HepG2 (cell line): ENCODE data around the gene AHNAK. TPM values are rescaled to one million over a fixed set of nuclear protein-coding genes. Genes with fewer than 3 reads are reported as not detected.

Source experiments
- ATAC-seq: fragments of 200-7000 bp; cut with Tn5 transposase; 3 replicates; pipeline ENCODE4 v1.9.1; 2020; ENCODE audit warnings: mild to moderate bottlenecking, moderate library complexity
- BruUV-seq: library from RNA; stranded (reverse); fragments of 400-500 nt; replicated peaks from 2 replicates; lab custom pipeline; 2021; lab: Mats Ljungman, UMichigan
- CTCF ChIA-PET: fragments of 300-600 bp; formaldehyde crosslinking; extraction: SDS; loops from one replicate; lab custom pipeline; 2021; ENCODE audit warnings: low total read pairs, inconsistent platforms, low intra/inter-chr PET ratio; lab: Yijun Ruan, JAX
- POLR2A ChIA-PET: fragments of 350-600 bp; sonication (Branson Sonifier 250); formaldehyde crosslinking; loops from one replicate; lab custom pipeline; 2020; ENCODE audit warnings: antibody characterized with exemption, inconsistent platforms; lab: Yijun Ruan, JAX
- DNase-seq: peaks from one replicate; pipeline ENCODE4 v3.0.0-alpha.2; 2015; ENCODE audit warnings: low spot score
- FAIRE-seq: peaks from 3 replicates; lab custom pipeline; 2011; peaks lifted over from hg19 to GRCh38; lab: Jason Lieb, UNC
- H2AFZ ChIP-seq: one replicate; pipeline ENCODE4 v1.6.1; 2011; ENCODE audit warnings: low read length, inconsistent platforms
- H3K27ac ChIP-seq: fragments of 300-600 bp; 3 replicates; pipeline ENCODE4 v1.8.0; 2011; ENCODE audit warnings: mixed run types, mild to moderate bottlenecking, mixed read lengths, low read length, inconsistent platforms; ENCODE audit not compliant: insufficient read depth; ENCODE audit errors: extremely low read length
- H3K27me3 ChIP-seq, 2 experiments: fragments of 200-600 bp in 1 of 2; 2 replicates in 1 of 2; 3 replicates in 1 of 2; pipeline versions ENCODE4 v1.6.0 to v1.8.0; 2011; ENCODE audit warnings: low read length in 2 of 2, mild to moderate bottlenecking in 2 of 2, moderate library complexity in 2 of 2, inconsistent platforms in 1 of 2; ENCODE audit not compliant: insufficient read depth in 2 of 2, control insufficient read depth in 1 of 2
- H3K36me3 ChIP-seq, 2 experiments: fragments of 200-600 bp in 1 of 2; replicated peaks in 1 of 2; 2 replicates in 1 of 2; 3 replicates in 1 of 2; pipeline versions ENCODE4 v1.5.1 to v1.8.0; 2011; ENCODE audit warnings: low read length in 2 of 2, inconsistent platforms in 1 of 2; ENCODE audit not compliant: insufficient read depth in 2 of 2, control insufficient read depth in 1 of 2
- H3K4me1 ChIP-seq: 2 replicates; pipeline ENCODE4 v1.5.1; 2012; ENCODE audit warnings: low read length, inconsistent platforms; ENCODE audit not compliant: insufficient read depth
- H3K4me2 ChIP-seq: 2 replicates; pipeline ENCODE4 v1.6.0; 2011; ENCODE audit warnings: low read depth, low read length, inconsistent platforms
- H3K4me3 ChIP-seq, 3 experiments: fragments of 200-600 bp in 1 of 3; sonication (generic), shearing (Covaris generic) in 1 of 3; replicated peaks in 1 of 3; 2 replicates each; pipeline ENCODE4 v1.5.1; 2011 to 2016; ENCODE audit warnings: low read length in 3 of 3, inconsistent platforms in 2 of 3, low read depth in 2 of 3, mild to moderate bottlenecking in 2 of 3, control low read depth in 1 of 3, mixed read lengths in 1 of 3; ENCODE audit not compliant: insufficient read depth in 1 of 3
- H3K79me2 ChIP-seq: one replicate; pipeline ENCODE4 v1.6.1; 2011; ENCODE audit warnings: low read length, inconsistent platforms; ENCODE audit not compliant: insufficient read depth
- H3K9ac ChIP-seq: 2 replicates; pipeline ENCODE4 v1.6.0; 2011; ENCODE audit warnings: mild to moderate bottlenecking, low read depth, low read length, inconsistent platforms; ENCODE audit not compliant: insufficient read depth
- H3K9me3 ChIP-seq: 2 replicates; pipeline ENCODE4 v1.5.1; 2012; ENCODE audit warnings: mild to moderate bottlenecking, low read length
- H4K20me1 ChIP-seq: 2 replicates; pipeline ENCODE4 v1.6.0; 2011; ENCODE audit warnings: inconsistent platforms, mild to moderate bottlenecking, low read length, moderate library complexity; ENCODE audit not compliant: insufficient read depth
- AGO2 ChIP-seq: fragments of 200-400 bp; formaldehyde crosslinking; optimal IDR thresholded peaks from 2 replicates; pipeline ENCODE3; 2017; ENCODE audit warnings: mild to moderate bottlenecking, low read depth, low read length, moderate library complexity
- AHR ChIP-seq: IDR thresholded peaks from 2 replicates; pipeline ENCODE4 v1.6.1; 2018; ENCODE audit warnings: missing genetic modification reagents, missing compliant biosample characterization
- DNMT1 ChIP-seq: sonication (generic); formaldehyde crosslinking; IDR thresholded peaks from 2 replicates; pipeline ENCODE4 v1.5.1; 2020; ENCODE audit warnings: mild to moderate bottlenecking, missing genetic modification reagents
- GATA4 ChIP-seq: sonication (generic); IDR thresholded peaks from 2 replicates; pipeline ENCODE4 v1.6.1; 2016; ENCODE audit warnings: antibody characterized with exemption, low read depth, borderline replicate concordance
- HNRNPLL ChIP-seq: fragments of 200-400 bp; formaldehyde crosslinking; IDR thresholded peaks from 2 replicates; pipeline ENCODE4 v1.6.1; 2017; ENCODE audit warnings: mild to moderate bottlenecking, low read depth, low read length; ENCODE audit not compliant: poor library complexity, severe bottlenecking
- NCOR1 ChIP-seq: fragments of 200-600 bp; sonication (generic); IDR thresholded peaks from 2 replicates; pipeline ENCODE4 v1.7.0; 2017; ENCODE audit warnings: antibody characterized with exemption, low read length, borderline replicate concordance
- NFIB ChIP-seq: sonication (generic); formaldehyde crosslinking; IDR thresholded peaks from 2 replicates; pipeline ENCODE4 v1.9.0; 2021; ENCODE audit warnings: missing genetic modification reagents, mild to moderate bottlenecking, borderline replicate concordance
- REL ChIP-seq: sonication (generic); formaldehyde crosslinking; conservative IDR thresholded peaks from 2 replicates; pipeline ENCODE4 v1.8.0; 2022; ENCODE audit warnings: mild to moderate bottlenecking, missing genetic modification reagents, moderate library complexity
- SMAD9 ChIP-seq: sonication (generic); formaldehyde crosslinking; IDR thresholded peaks from 2 replicates; pipeline ENCODE4 v1.5.1; 2020; ENCODE audit warnings: mild to moderate bottlenecking, missing genetic modification reagents
- THAP7 ChIP-seq: sonication (generic); formaldehyde crosslinking; IDR thresholded peaks from 2 replicates; pipeline ENCODE4 v1.8.1; 2023; ENCODE audit warnings: mild to moderate bottlenecking, missing genetic modification reagents
- TOPORS ChIP-seq: sonication (generic); formaldehyde crosslinking; IDR thresholded peaks from 2 replicates; pipeline ENCODE4 v1.8.0; 2023; ENCODE audit warnings: mild to moderate bottlenecking, missing genetic modification reagents
- ZNF331 ChIP-seq: sonication (generic); formaldehyde crosslinking; IDR thresholded peaks from 2 replicates; pipeline ENCODE4 v1.4.0; 2020; ENCODE audit warnings: missing genetic modification reagents
- ZNF34 ChIP-seq: sonication (generic); formaldehyde crosslinking; IDR thresholded peaks from 2 replicates; pipeline ENCODE4 v1.4.0; 2020; ENCODE audit warnings: mild to moderate bottlenecking, missing genetic modification reagents, borderline replicate concordance
- ZNF362 ChIP-seq: sonication (generic); formaldehyde crosslinking; IDR thresholded peaks from 2 replicates; pipeline ENCODE4 v1.4.0; 2020; ENCODE audit warnings: missing genetic modification reagents, mild to moderate bottlenecking, borderline replicate concordance
- ZNF572 ChIP-seq: sonication (generic); formaldehyde crosslinking; IDR thresholded peaks from 2 replicates; pipeline ENCODE4 v1.5.1; 2020; ENCODE audit warnings: mild to moderate bottlenecking, missing genetic modification reagents
- ZNF713 ChIP-seq: sonication (generic); formaldehyde crosslinking; IDR thresholded peaks from 2 replicates; pipeline ENCODE4 v1.4.0; 2020; ENCODE audit warnings: mild to moderate bottlenecking, missing genetic modification reagents
- WGBS: methylation state at CpG from one replicate; pipeline ENCODE4 v1.1.6; 2017; ENCODE audit warnings: low lambda C conversion rate; 5-methylcytosine and 5-hydroxymethylcytosine counted together
- in situ Hi-C: cut with HindIII; loops from 2 replicates; pipeline ENCODE4 v1.10.0; 2017; ENCODE audit warnings: low pct_unique_long_range_greater_than_20kb; ENCODE audit not compliant: extremely low pct_ligation_motif_present
- intact Hi-C: fragments of 100-400 bp; cut with micrococcal nuclease; formaldehyde crosslinking; loops from one replicate; pipeline ENCODE4 v1.10.0; 2022; ENCODE audit not compliant: unreplicated experiment
- polyA plus RNA-seq, 8 experiments: library from polyadenylated mRNA; depleted of rRNA in 3 of 8; stranded (reverse) in 7 of 8; unstranded in 1 of 8; fragments of >200 nt; fragmentation: Illumina TruSeq in 4 of 8; extraction: Trizol in 4 of 8; gene quantifications; 2 replicates each; pipeline versions ENCODE4 v1.2.1 to v1.2.3, GENCODE V29; 2011 to 2016; ENCODE audit warnings: low read depth in 4 of 8, missing spikeins in 1 of 8, mixed read lengths in 1 of 8; ENCODE audit not compliant: insufficient read depth in 1 of 8
- total RNA-seq, 5 experiments: library from RNA; depleted of rRNA; stranded (reverse); fragments of >200 nt; fragmentation: Illumina TruSeq; extraction: Trizol; gene quantifications; 2 replicates each; pipeline ENCODE4 v1.2.3, GENCODE V29; 2016; ENCODE audit warnings: low read depth in 1 of 5

Gene AHNAK
- total and polyA plus RNA-seq, 2 of the 13 experiments (the other 11 are each of a cell fraction or from before 2014, with no cell fraction given), result 23.4 to 25.0 TPM

DNA sequence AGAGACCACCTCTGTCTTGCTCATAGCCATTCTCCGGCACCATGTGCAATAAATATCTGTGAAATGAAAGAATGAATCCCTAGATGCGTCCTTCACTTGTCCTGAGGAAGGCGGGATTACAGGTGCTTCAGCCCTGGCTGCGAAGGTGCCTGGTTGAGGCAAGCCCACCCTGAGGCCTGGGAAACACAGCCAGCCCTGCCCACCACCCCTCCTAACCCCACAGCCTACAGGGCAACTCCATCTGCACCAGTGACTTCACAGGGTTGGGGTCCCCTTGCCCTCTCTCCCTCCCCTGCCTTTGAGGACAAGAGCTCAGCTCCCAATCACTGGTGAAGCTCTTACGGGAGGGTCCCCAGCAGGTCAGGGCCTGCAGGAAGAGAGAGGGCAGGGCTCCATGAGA lies 145.2 kb downstream of the AHNAK start:
- in situ Hi-C loops, result no loop called here

More for the DNA sequence above, 145.2 kb downstream of the AHNAK start:
- peaks cover 52% of the 10 kb centered on the region for H3K4me1 ChIP-seq
- no TSS peak for BruUV-seq
- no peak overlapping the region for H3K9ac ChIP-seq
- no peak overlapping the region for H3K4me3 ChIP-seq
- ATAC-seq, result no peak
- no peaks in the 10 kb centered on the region for H4K20me1 ChIP-seq
- H3K36me3 ChIP-seq, result no peaks in the 10 kb centered on the region
- FAIRE-seq, result no peak
- H3K27ac ChIP-seq, result no peak overlapping the region
- no peaks in the 10 kb centered on the region for H3K79me2 ChIP-seq
- H3K9me3 ChIP-seq, result no peaks in the 10 kb centered on the region
- 84% methylated on average over 5 of the region's 5 CpGs for WGBS
- TF ChIP-seq ZNF572 (no peak), GATA4 (no peak), ZNF34 (no peak), ZNF362 (CRISPR knock-in tag) (no peak), TOPORS (CRISPR knock-in tag) (no peak), AGO2 (no peak), REL (CRISPR knock-in tag) (no peak), AHR (CRISPR knock-in tag) (no peak), HNRNPLL (no peak), NCOR1 (no peak), THAP7 (no peak), ZNF331 (CRISPR knock-in tag) (no peak), NFIB (CRISPR knock-in tag) (no peak), SMAD9 (no peak), ZNF713 (CRISPR knock-in tag) (no peak), DNMT1 (no peak)
- CTCF ChIA-PET, result no interaction called here
- no peak for DNase-seq
- intact Hi-C loops, result no loop called here
- peaks cover 5 to 43% of the 10 kb centered on the region in 2 experiments; a peak in 4 of 5 replicates for H3K27me3 ChIP-seq
- no peak overlapping the region for H3K4me2 ChIP-seq
- POLR2A ChIA-PET, result interaction anchor here (1.1 to 1.4 kb wide), 3 partner anchors 9 to 173 kb away, joined by 3 to 4 read pairs (median 4); partner anchors contain the start of gene EEF1G
- H2AFZ ChIP-seq, result no peak overlapping the region
